Upper lobe of right lung (tissue), 1 donor: ENCODE data around the gene LINGO1. TPM values are rescaled to one million over a fixed set of nuclear protein-coding genes. Genes with fewer than 3 reads are reported as not detected.

ENCODE experiments used
- ATAC-seq: fragments of 200-7000 bp; cut with Tn5 transposase; one replicate; pipeline ENCODE4 v1.9.1; 2020; ENCODE audit warnings: mild to moderate bottlenecking, moderate library complexity
- DNase-seq: peaks from one replicate; pipeline ENCODE4 v3.0.0-alpha.2; 2020
- H3K27ac ChIP-seq: fragments of 200-600 bp; one replicate; pipeline ENCODE4 v1.8.0; 2022
- H3K27me3 ChIP-seq: fragments of 200-600 bp; one replicate; pipeline ENCODE4 v1.8.0; 2022; ENCODE audit warnings: mild to moderate bottlenecking
- H3K36me3 ChIP-seq: fragments of 200-600 bp; one replicate; pipeline ENCODE4 v1.8.0; 2022
- H3K4me1 ChIP-seq: fragments of 200-600 bp; one replicate; pipeline ENCODE4 v1.8.0; 2022
- H3K4me3 ChIP-seq: fragments of 200-600 bp; one replicate; pipeline ENCODE4 v1.8.0; 2022; ENCODE audit warnings: mild to moderate bottlenecking
- H3K9me3 ChIP-seq: fragments of 200-600 bp; one replicate; pipeline ENCODE4 v1.8.0; 2022
- CTCF ChIP-seq: fragments of 200-600 bp; IDR thresholded peaks from one replicate; pipeline ENCODE4 v1.8.0; 2022; ENCODE audit warnings: antibody characterized with exemption
- intact Hi-C: fragments of 100-400 bp; cut with DNase I; formaldehyde crosslinking; loops from one replicate; pipeline ENCODE4 v1.11.0; 2022
- total RNA-seq: library from RNA; stranded (reverse); fragmentation: NEBNext Ultra II Directional; extraction: Animal tissue kit (Norgen Biotek cat#: 25700); gene quantifications from one replicate; pipeline ENCODE4 v1.2.1, GENCODE V29; 2021
- donor health status: DM: no; HTN: yes; CAD: no; lungs with severe emphysema.

LINGO1 gene
- total RNA-seq, 1 donor from 2014 or later, result 0.98 TPM

- DNase-seq, result no peak
- H3K9me3 ChIP-seq, result no peaks in the 10 kb centered on the region
- peaks cover 17% of the 10 kb centered on the region for H3K27me3 ChIP-seq
- H3K4me1 ChIP-seq, result no peaks in the 10 kb centered on the region
- intact Hi-C loops, result no loop called here
- no peaks in the 10 kb centered on the region for H3K36me3 ChIP-seq
- no peak overlapping the region for H3K27ac ChIP-seq
- H3K4me3 ChIP-seq, result no peak overlapping the region
- TF ChIP-seq CTCF, result peak; percentile 30
- peak; percentile 35 for ATAC-seq
Observed at GRCh38 chr15:77659350-77660321, 26.9 kb upstream of the LINGO1 start.

DNA sequence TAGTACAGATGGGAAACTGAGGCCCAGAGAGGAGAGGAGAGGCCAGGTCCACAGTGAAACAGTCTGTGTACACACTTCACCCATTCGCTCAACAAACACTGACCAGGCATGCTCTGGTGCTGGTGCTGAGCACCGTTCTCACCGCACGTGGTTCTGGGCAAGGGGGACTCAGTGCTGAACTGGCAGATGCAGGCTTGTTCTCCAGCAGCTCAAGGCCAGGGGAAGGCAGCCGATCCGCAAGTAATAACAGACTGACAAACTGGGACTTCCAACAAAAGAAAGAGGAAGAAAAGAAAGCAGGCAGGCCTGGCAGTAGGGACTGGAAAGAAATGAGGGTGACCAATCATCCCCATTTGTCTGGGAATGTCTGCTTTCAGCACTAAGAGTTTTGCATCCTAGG lies 25.6 kb upstream of the LINGO1 start:
- H3K4me3 ChIP-seq, result no peak overlapping the region
- H3K4me1 ChIP-seq, result no peaks in the 10 kb centered on the region
- DNase-seq (no peak), ATAC-seq (no peak)
- no peaks in the 10 kb centered on the region for H3K9me3 ChIP-seq
- no peak for TF ChIP-seq CTCF
- no peaks in the 10 kb centered on the region for H3K36me3 ChIP-seq
- intact Hi-C loops, result no loop called here
- peaks cover 16% of the 10 kb centered on the region for H3K27me3 ChIP-seq
- no peak overlapping the region for H3K27ac ChIP-seq

GRCh38 chr15:77657634-77658238 lies 25.0 kb upstream of the LINGO1 start:
- intact Hi-C loops, result no loop called here

DNA sequence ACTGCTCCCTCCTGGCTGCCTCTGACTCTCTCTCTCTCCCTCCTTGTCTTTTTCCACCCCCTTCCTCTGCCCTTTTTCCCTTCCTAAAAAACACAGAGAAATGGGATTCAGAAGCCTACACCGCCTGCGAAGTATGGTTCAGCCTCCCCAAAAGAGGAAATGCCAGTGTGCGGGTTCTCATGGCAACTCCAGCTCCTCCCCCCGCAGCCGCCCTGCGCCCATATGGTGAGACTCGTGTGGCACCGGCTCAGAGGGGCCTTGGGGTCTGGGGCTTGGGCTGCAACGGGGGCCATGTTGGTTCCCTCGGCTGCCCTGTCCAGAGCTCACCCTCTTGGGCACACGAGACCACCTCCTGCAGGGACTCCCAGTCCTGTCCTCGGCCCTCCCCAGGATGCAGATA lies 23.6 kb upstream of the LINGO1 start:
- Histone ChIP-seq H3K4me3 (no peak overlapping the region), H3K4me1 (no peaks in the 10 kb centered on the region), H3K36me3 (no peaks in the 10 kb centered on the region), H3K9me3 (no peaks in the 10 kb centered on the region), H3K27ac (no peak overlapping the region), H3K27me3 (peaks cover 16% of the 10 kb centered on the region)
- TF ChIP-seq CTCF, result no peak
- intact Hi-C loops, result no loop called here
- ATAC-seq (no peak), DNase-seq (no peak)

More at GRCh38 chr15:77657634-77658238, 25.0 kb upstream of the LINGO1 start:
- H3K27ac ChIP-seq, result no peak overlapping the region
- peaks cover 16% of the 10 kb centered on the region for H3K27me3 ChIP-seq
- ATAC-seq (no peak), DNase-seq (no peak)
- H3K4me1 ChIP-seq, result no peaks in the 10 kb centered on the region
- TF ChIP-seq CTCF, result no peak
- no peaks in the 10 kb centered on the region for H3K36me3 ChIP-seq
- H3K9me3 ChIP-seq, result no peaks in the 10 kb centered on the region
- H3K4me3 ChIP-seq, result no peak overlapping the region

GRCh38 chr15:77654975-77655374 lies 22.3 kb upstream of the LINGO1 start:
- Histone ChIP-seq H3K9me3 (no peaks in the 10 kb centered on the region), H3K4me1 (no peaks in the 10 kb centered on the region), H3K27ac (no peak overlapping the region), H3K4me3 (no peak overlapping the region), H3K27me3 (peaks cover 16% of the 10 kb centered on the region), H3K36me3 (no peaks in the 10 kb centered on the region)
- intact Hi-C loops, result no loop called here
- DNase-seq (no peak), ATAC-seq (no peak)
- no peak for TF ChIP-seq CTCF
